ENCODE data around the gene CCDC51. TPM values are rescaled to one million over a fixed set of nuclear protein-coding genes. Genes with fewer than 3 reads are reported as not detected.

The CCDC51 gene
- total and polyA plus RNA-seq, 2 donors from 2014 or later, result 13.8 to 32.8 TPM

- peaks cover 3 to 39% (median 20%) of the 10 kb centered on the region in 3 donors for H3K36me3 ChIP-seq (ENCODE audit: control insufficient read depth in 2 of 3, insufficient read depth in 3 of 3, low read length in 3 of 3)
- no peaks in the 10 kb centered on the region for H3K9me3 ChIP-seq (ENCODE audit: control insufficient read depth in 2 of 3, insufficient read depth in 1 of 3, low read length in 3 of 3)
- H3K9ac ChIP-seq (ENCODE audit: low read length in 3 of 3), result no peak overlapping the region
- intact Hi-C loops (cut with DNase I), result loop anchor here (5.0 kb wide), 1 partner anchor 87 kb away; no protein-coding TSS in a partner anchor
- TF ChIP-seq CTCF (IDR thresholded peaks at IDR 0.05; ENCODE audit: borderline replicate concordance, extremely low read depth, insufficient read depth), result no peak
- peaks cover 0 to 7% (median 6%) of the 10 kb centered on the region in 3 donors for H3K4me1 ChIP-seq (ENCODE audit: control insufficient read depth in 2 of 3, insufficient read depth in 2 of 3, low read depth in 1 of 3, low read length in 3 of 3)
- DNase-seq, result no peak
- H3K27me3 ChIP-seq (ENCODE audit: control insufficient read depth, insufficient read depth, low read length), result no peaks in the 10 kb centered on the region
- no peak overlapping the region for H3K4me3 ChIP-seq (ENCODE audit: low read length in 3 of 3)
- no peak for FAIRE-seq
- H3K27ac ChIP-seq (ENCODE audit: low read depth in 2 of 2, low read length in 2 of 2), result no peak overlapping the region
These were observed 20.6 kb upstream of the CCDC51 start for GRCh38 chr3:48460517-48460902.

GRCh38 chr3:48459773-48460516 is 20.0 kb upstream of the CCDC51 start:
- TF ChIP-seq CTCF (IDR thresholded peaks at IDR 0.05; ENCODE audit: borderline replicate concordance, extremely low read depth, insufficient read depth), result no peak
- intact Hi-C loops (cut with DNase I), result loop anchor here (5.0 kb wide), 1 partner anchor 87 kb away; no protein-coding TSS in a partner anchor

GRCh38 chr3:48459331-48459730 is 19.4 kb upstream of the CCDC51 start:
- H3K27me3 ChIP-seq (ENCODE audit: control insufficient read depth, insufficient read depth, low read length), result no peaks in the 10 kb centered on the region
- no peak for TF ChIP-seq CTCF (IDR thresholded peaks at IDR 0.05; ENCODE audit: borderline replicate concordance, extremely low read depth, insufficient read depth)
- peak in 1 of 5 donors; percentile 29 for DNase-seq
- H3K4me3 ChIP-seq (ENCODE audit: low read length in 3 of 3), result no peak overlapping the region
- no peak overlapping the region for H3K27ac ChIP-seq (ENCODE audit: low read depth in 2 of 2, low read length in 2 of 2)
- H3K9ac ChIP-seq (ENCODE audit: low read length in 3 of 3), result no peak overlapping the region
- intact Hi-C loops (cut with DNase I), result no loop called here
- H3K36me3 ChIP-seq (ENCODE audit: control insufficient read depth in 2 of 3, insufficient read depth in 3 of 3, low read length in 3 of 3), result peaks cover 6 to 45% (median 21%) of the 10 kb centered on the region in 3 donors
- no peaks in the 10 kb centered on the region for H3K9me3 ChIP-seq (ENCODE audit: control insufficient read depth in 2 of 3, insufficient read depth in 1 of 3, low read length in 3 of 3)
- H3K4me1 ChIP-seq (ENCODE audit: control insufficient read depth in 2 of 3, insufficient read depth in 2 of 3, low read depth in 1 of 3, low read length in 3 of 3), result no peaks in the 10 kb centered on the region
- FAIRE-seq, result no peak

More at GRCh38 chr3:48459773-48460516, 20.0 kb upstream of the CCDC51 start:
- Histone ChIP-seq H3K27me3 (ENCODE audit: control insufficient read depth, insufficient read depth, low read length) (no peaks in the 10 kb centered on the region), H3K9me3 (ENCODE audit: control insufficient read depth in 2 of 3, insufficient read depth in 1 of 3, low read length in 3 of 3) (no peaks in the 10 kb centered on the region), H3K36me3 (ENCODE audit: control insufficient read depth in 2 of 3, insufficient read depth in 3 of 3, low read length in 3 of 3) (peaks cover 6 to 43% (median 20%) of the 10 kb centered on the region in 3 donors), H3K9ac (ENCODE audit: low read length in 3 of 3) (no peak overlapping the region), H3K4me3 (ENCODE audit: low read length in 3 of 3) (no peak overlapping the region), H3K27ac (ENCODE audit: low read depth in 2 of 2, low read length in 2 of 2) (no peak overlapping the region), H3K4me1 (ENCODE audit: control insufficient read depth in 2 of 3, insufficient read depth in 2 of 3, low read depth in 1 of 3, low read length in 3 of 3) (peaks cover 0 to 2% (median 2%) of the 10 kb centered on the region in 3 donors)
- DNase-seq (peak in 1 of 5 donors; percentile 35), FAIRE-seq (no peak)
